ENCODE results near the gene TOP3B. TPM values are rescaled to one million over a fixed set of nuclear protein-coding genes. Genes with fewer than 3 reads are reported as not detected.

The TOP3B gene
- polyA plus RNA-seq, 3 donors: 9.0 to 31.9 (median 9.5) TPM

GRCh38 chr22:21992593-21993237, 10.1 kb upstream of the TOP3B start:
- Histone ChIP-seq H3K27me3 (ENCODE audit: control insufficient read depth in 2 of 2, insufficient read depth in 2 of 2, low read length in 2 of 2) (no peaks in the 10 kb centered on the region), H3K4me3 (replicated peaks in 1 of 3; ENCODE audit: low read depth in 2 of 3, low read length in 3 of 3) (no peak overlapping the region), H3K79me2 (ENCODE audit: insufficient read depth, low read length) (no peaks in the 10 kb centered on the region), H3K36me3 (replicated peaks in 1 of 2; ENCODE audit: control insufficient read depth in 1 of 2, insufficient read depth in 2 of 2, low read length in 2 of 2) (no peaks in the 10 kb centered on the region), H3K9me3 (replicated peaks in 1 of 2; ENCODE audit: control insufficient read depth in 1 of 2, insufficient read depth in 1 of 2, low read length in 2 of 2) (no peaks in the 10 kb centered on the region), H2AFZ (ENCODE audit: insufficient read depth, low read depth, low read length, poor library complexity, severe bottlenecking) (no peak overlapping the region), H3K27ac (ENCODE audit: low read depth in 1 of 2, low read length in 2 of 2) (no peak overlapping the region), H3K9ac (ENCODE audit: insufficient read depth, low read length, poor library complexity, severe bottlenecking) (no peak overlapping the region), H3K4me1 (ENCODE audit: control insufficient read depth in 1 of 2, insufficient read depth in 2 of 2, low read length in 2 of 2) (no peaks in the 10 kb centered on the region), H3K4me2 (replicated peaks; ENCODE audit: extremely low read depth, low read length, poor library complexity, severe bottlenecking) (no peak overlapping the region), H4K20me1 (ENCODE audit: insufficient read depth, low read length) (no peaks in the 10 kb centered on the region)
- H3K27ac Mint-ChIP-seq: no peak overlapping the region
- peaks cover 0 to 4% (median 0%) of the 10 kb centered on the region in 7 donors for H3K9me3 Mint-ChIP-seq
- intact Hi-C loops (cut with micrococcal nuclease): no loop called here
- no peak for TF ChIP-seq CTCF (IDR thresholded peaks at IDR 0.05)
- H3K4me1 Mint-ChIP-seq: no peaks in the 10 kb centered on the region
- 90% methylated on average over 6 of the region's 7 CpGs for WGBS (ENCODE audit: insufficient coverage)
- H3K27me3 Mint-ChIP-seq (ENCODE audit: low read depth in 3 of 3): peaks cover 3 to 10% (median 7%) of the 10 kb centered on the region in 3 donors
- DNase-seq: no peak
- no peaks in the 10 kb centered on the region for H3K36me3 Mint-ChIP-seq
- no peak overlapping the region for H3K4me3 Mint-ChIP-seq

DNA sequence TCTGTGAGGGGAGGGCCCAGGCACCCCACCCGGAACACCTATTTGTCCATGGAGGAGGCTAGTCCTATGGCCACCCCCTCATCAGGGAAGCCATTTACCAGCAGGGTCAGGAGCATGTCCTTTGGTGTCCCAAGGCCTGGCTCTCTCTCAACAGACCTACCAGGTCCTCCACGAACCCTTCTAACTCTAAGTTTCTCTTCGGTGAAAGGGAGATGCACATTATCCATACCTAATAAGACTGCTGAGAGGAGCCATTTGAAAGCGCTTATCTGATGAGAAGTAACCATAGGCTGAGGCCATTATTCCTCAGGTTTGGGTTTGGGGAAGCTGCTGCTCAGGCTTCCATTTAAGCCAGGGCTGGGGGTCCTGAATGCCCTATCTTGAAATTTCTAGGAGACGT, 9.2 kb upstream of the TOP3B start:
- Histone ChIP-seq H4K20me1 (ENCODE audit: insufficient read depth, low read length) (no peaks in the 10 kb centered on the region), H3K27ac (ENCODE audit: low read depth in 1 of 2, low read length in 2 of 2) (no peak overlapping the region), H3K9me3 (replicated peaks in 1 of 2; ENCODE audit: control insufficient read depth in 1 of 2, insufficient read depth in 1 of 2, low read length in 2 of 2) (no peaks in the 10 kb centered on the region), H3K79me2 (ENCODE audit: insufficient read depth, low read length) (no peaks in the 10 kb centered on the region), H3K27me3 (ENCODE audit: control insufficient read depth in 2 of 2, insufficient read depth in 2 of 2, low read length in 2 of 2) (no peaks in the 10 kb centered on the region), H3K9ac (ENCODE audit: insufficient read depth, low read length, poor library complexity, severe bottlenecking) (no peak overlapping the region), H3K4me2 (replicated peaks; ENCODE audit: extremely low read depth, low read length, poor library complexity, severe bottlenecking) (no peak overlapping the region), H3K4me3 (replicated peaks in 1 of 3; ENCODE audit: low read depth in 2 of 3, low read length in 3 of 3) (no peak overlapping the region), H3K36me3 (replicated peaks in 1 of 2; ENCODE audit: control insufficient read depth in 1 of 2, insufficient read depth in 2 of 2, low read length in 2 of 2) (no peaks in the 10 kb centered on the region), H2AFZ (ENCODE audit: insufficient read depth, low read depth, low read length, poor library complexity, severe bottlenecking) (no peak overlapping the region), H3K4me1 (ENCODE audit: control insufficient read depth in 1 of 2, insufficient read depth in 2 of 2, low read length in 2 of 2) (no peaks in the 10 kb centered on the region)
- no peaks in the 10 kb centered on the region for H3K36me3 Mint-ChIP-seq
- H3K4me3 Mint-ChIP-seq: no peak overlapping the region
- no peak overlapping the region for H3K27ac Mint-ChIP-seq
- 95% methylated on average over 3 of the region's 5 CpGs for WGBS (ENCODE audit: insufficient coverage)
- peaks cover 0 to 4% (median 0%) of the 10 kb centered on the region in 7 donors for H3K9me3 Mint-ChIP-seq
- TF ChIP-seq CTCF (IDR thresholded peaks at IDR 0.05): no peak
- DNase-seq: no peak
- no peaks in the 10 kb centered on the region for H3K4me1 Mint-ChIP-seq
- H3K27me3 Mint-ChIP-seq (ENCODE audit: low read depth in 3 of 3): peaks cover 3 to 8% (median 7%) of the 10 kb centered on the region in 3 donors
- intact Hi-C loops (cut with micrococcal nuclease): no loop called here
